Erythroblast (primary cell): Measurements from ENCODE around the gene TFCP2.

ENCODE experiments used
- GATA1 ChIP-seq: IDR thresholded peaks from 2 replicates; pipeline ENCODE4 v1.6.1; 2011; ENCODE audit warnings: low read depth, mild to moderate bottlenecking, control low read depth, low read length, moderate library complexity
- POLR2A ChIP-seq: IDR thresholded peaks from 2 replicates; pipeline ENCODE4 v1.6.1; 2011; ENCODE audit warnings: mild to moderate bottlenecking, low read length

DNA sequence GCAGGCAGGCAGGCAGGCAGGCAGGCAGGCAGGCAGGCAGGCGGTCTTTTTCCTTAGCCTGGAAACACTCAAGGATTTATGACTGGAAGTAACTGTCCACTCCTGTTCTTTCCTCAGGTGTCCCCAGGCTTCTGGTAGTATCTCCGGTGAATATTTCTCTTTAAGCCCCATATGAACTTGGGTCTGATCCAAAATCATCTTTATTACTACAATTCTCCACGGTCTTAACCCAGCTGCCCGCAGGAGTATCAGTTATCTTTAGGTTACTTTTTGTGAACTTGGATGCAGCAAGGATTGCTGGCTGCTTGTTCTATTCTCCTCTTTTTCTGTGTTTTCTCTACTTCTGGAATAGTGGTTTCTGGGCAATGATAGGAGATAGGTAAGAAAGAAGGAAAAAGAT, 92.8 kb downstream of the TFCP2 start:
- TF ChIP-seq POLR2A (no peak), GATA1 (no peak)
